GM12873 (cell line): ENCODE measurements around the gene DENND1A.

Experiments used
- CTCF ChIP-seq: IDR thresholded peaks from 2 replicates; pipeline ENCODE4 v1.5.1; 2012; ENCODE audit warnings: low read depth, mild to moderate bottlenecking, moderate library complexity, low read length, control low read depth; ENCODE audit not compliant: insufficient read depth; ENCODE audit errors: missing control alignments

DENND1A gene

GRCh38 chr9:123846966-123847365 is 83.0 kb downstream of the DENND1A start:
- no peak for TF ChIP-seq CTCF

- TF ChIP-seq CTCF = no peak
Measured at GRCh38 chr9:123843703-123844102, 86.2 kb downstream of the DENND1A start.

- no peak for TF ChIP-seq CTCF
Measured at GRCh38 chr9:123835821-123836220, 94.1 kb downstream of the DENND1A start.

GRCh38 chr9:123834889-123835562 is 94.9 kb downstream of the DENND1A start:
- no peak for TF ChIP-seq CTCF

- no peak for TF ChIP-seq CTCF
Measured at GRCh38 chr9:123834218-123834888, 95.6 kb downstream of the DENND1A start.

- TF ChIP-seq CTCF = no peak
Measured at GRCh38 chr9:123832858-123833650, 96.9 kb downstream of the DENND1A start.

- no peak for TF ChIP-seq CTCF
Measured at GRCh38 chr9:123832176-123832575, 97.8 kb downstream of the DENND1A start.
